ENCODE results near the gene STRIT1. TPM values are rescaled to one million over a fixed set of nuclear protein-coding genes. Genes with fewer than 3 reads are reported as not detected.

The STRIT1 gene
- total RNA-seq, 6 donors from 2014 or later: 2.1 TPM; not detected in 5

GRCh38 chr3:155243512-155243921, 50.0 kb downstream of the STRIT1 start:
- H3K9me3 ChIP-seq: no peaks in the 10 kb centered on the region
- DNase-seq (no peak), ATAC-seq (ENCODE audit: low FRiP score in 2 of 2) (no peak)
- no peaks in the 10 kb centered on the region for H3K4me1 ChIP-seq
- H3K4me3 ChIP-seq: no peak overlapping the region
- no peaks in the 10 kb centered on the region for H3K36me3 ChIP-seq
- WGBS, 2 donors: 91 to 96% methylated on average over 2 of the region's 2 CpGs
- no peaks in the 10 kb centered on the region for H3K27me3 ChIP-seq
- TF ChIP-seq POLR2AphosphoS5 (IDR thresholded peaks at IDR 0.05) (no peak), EP300 (IDR thresholded peaks at IDR 0.05) (no peak), CTCF (IDR thresholded peaks at IDR 0.05) (no peak), POLR2A (IDR thresholded peaks at IDR 0.05) (no peak)
- H3K27ac ChIP-seq: no peak overlapping the region

- Histone ChIP-seq H3K9me3 (no peaks in the 10 kb centered on the region), H3K4me1 (no peaks in the 10 kb centered on the region), H3K36me3 (no peaks in the 10 kb centered on the region), H3K27ac (no peak overlapping the region), H3K4me3 (no peak overlapping the region), H3K27me3 (no peaks in the 10 kb centered on the region)
- TF ChIP-seq POLR2AphosphoS5 (IDR thresholded peaks at IDR 0.05) (no peak), POLR2A (IDR thresholded peaks at IDR 0.05) (no peak), EP300 (IDR thresholded peaks at IDR 0.05) (no peak), CTCF (IDR thresholded peaks at IDR 0.05) (no peak)
- DNase-seq (no peak), ATAC-seq (ENCODE audit: low FRiP score in 2 of 2) (no peak)
Measured at GRCh38 chr3:155242342-155242741, 51.1 kb downstream of the STRIT1 start.

GRCh38 chr3:155241579-155241978, 51.9 kb downstream of the STRIT1 start:
- no peak for DNase-seq
- H3K4me3 ChIP-seq: no peak overlapping the region
- H3K27ac ChIP-seq: no peak overlapping the region
- 75 to 85% methylated on average over 4 of the region's 4 CpGs for WGBS, 2 donors
- no peaks in the 10 kb centered on the region for H3K27me3 ChIP-seq
- no peak for ATAC-seq (ENCODE audit: low FRiP score in 2 of 2)
- TF ChIP-seq POLR2AphosphoS5 (IDR thresholded peaks at IDR 0.05): no peak
- TF ChIP-seq POLR2A (IDR thresholded peaks at IDR 0.05): no peak
- no peak for TF ChIP-seq EP300 (IDR thresholded peaks at IDR 0.05)
- TF ChIP-seq CTCF (IDR thresholded peaks at IDR 0.05): no peak
- H3K9me3 ChIP-seq: no peaks in the 10 kb centered on the region
- no peaks in the 10 kb centered on the region for H3K36me3 ChIP-seq
- no peaks in the 10 kb centered on the region for H3K4me1 ChIP-seq

Other genes with a start within 250 kb of the STRIT1 start
- gene MME, start 213.4 kb downstream of the STRIT1 start, total RNA-seq: 100 to 1,000 TPM in 1 of 6 donors, 10 to 100 TPM in 5; 51.8 to 101 (median 74.8) TPM

All from upper lobe of left lung (tissue), 6 donors.